Measurements from ENCODE around the gene GALNT2.

GALNT2 gene

DNA sequence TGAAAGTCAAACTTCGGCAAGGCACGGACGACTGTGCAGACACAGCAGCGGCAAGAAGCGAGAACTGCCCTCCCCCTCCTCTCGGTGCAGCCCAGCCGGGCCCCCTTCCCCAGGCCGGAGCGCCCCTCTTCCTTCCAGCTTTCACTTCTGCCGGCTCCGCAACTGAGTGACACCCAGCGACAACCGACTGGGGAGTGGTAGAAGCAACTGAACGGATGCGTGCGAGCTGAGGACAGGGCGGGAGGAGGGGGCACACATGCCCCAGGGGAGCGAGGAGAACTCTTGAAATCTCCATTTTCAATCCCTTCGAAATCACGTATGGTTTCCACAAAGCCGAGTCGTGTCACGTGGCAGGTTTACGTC is 212.5 kb downstream of the GALNT2 start:
- TF ChIP-seq, protein P1, sequence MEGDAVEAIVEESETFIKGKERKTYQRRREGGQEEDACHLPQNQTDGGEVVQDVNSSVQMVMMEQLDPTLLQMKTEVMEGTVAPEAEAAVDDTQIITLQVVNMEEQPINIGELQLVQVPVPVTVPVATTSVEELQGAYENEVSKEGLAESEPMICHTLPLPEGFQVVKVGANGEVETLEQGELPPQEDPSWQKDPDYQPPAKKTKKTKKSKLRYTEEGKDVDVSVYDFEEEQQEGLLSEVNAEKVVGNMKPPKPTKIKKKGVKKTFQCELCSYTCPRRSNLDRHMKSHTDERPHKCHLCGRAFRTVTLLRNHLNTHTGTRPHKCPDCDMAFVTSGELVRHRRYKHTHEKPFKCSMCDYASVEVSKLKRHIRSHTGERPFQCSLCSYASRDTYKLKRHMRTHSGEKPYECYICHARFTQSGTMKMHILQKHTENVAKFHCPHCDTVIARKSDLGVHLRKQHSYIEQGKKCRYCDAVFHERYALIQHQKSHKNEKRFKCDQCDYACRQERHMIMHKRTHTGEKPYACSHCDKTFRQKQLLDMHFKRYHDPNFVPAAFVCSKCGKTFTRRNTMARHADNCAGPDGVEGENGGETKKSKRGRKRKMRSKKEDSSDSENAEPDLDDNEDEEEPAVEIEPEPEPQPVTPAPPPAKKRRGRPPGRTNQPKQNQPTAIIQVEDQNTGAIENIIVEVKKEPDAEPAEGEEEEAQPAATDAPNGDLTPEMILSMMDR (IDR thresholded peaks at IDR 0.05; ENCODE audit: extremely low read depth, insufficient read depth, missing control alignments), result no peak
- in situ Hi-C loops (cut with MboI; ENCODE audit: low pct_unique_long_range_greater_than_20kb, low sequenced_read_pairs, unreplicated experiment), result no loop called here
- DNase-seq (ENCODE audit: low spot score), result no peak

GRCh38 chr1:230280054-230280795 is 213.2 kb downstream of the GALNT2 start:
- TF ChIP-seq, protein P1 (IDR thresholded peaks at IDR 0.05; ENCODE audit: extremely low read depth, insufficient read depth, missing control alignments), result no peak
- in situ Hi-C loops (cut with MboI; ENCODE audit: low pct_unique_long_range_greater_than_20kb, low sequenced_read_pairs, unreplicated experiment), result no loop called here
- no peak for DNase-seq (ENCODE audit: low spot score)

DNA sequence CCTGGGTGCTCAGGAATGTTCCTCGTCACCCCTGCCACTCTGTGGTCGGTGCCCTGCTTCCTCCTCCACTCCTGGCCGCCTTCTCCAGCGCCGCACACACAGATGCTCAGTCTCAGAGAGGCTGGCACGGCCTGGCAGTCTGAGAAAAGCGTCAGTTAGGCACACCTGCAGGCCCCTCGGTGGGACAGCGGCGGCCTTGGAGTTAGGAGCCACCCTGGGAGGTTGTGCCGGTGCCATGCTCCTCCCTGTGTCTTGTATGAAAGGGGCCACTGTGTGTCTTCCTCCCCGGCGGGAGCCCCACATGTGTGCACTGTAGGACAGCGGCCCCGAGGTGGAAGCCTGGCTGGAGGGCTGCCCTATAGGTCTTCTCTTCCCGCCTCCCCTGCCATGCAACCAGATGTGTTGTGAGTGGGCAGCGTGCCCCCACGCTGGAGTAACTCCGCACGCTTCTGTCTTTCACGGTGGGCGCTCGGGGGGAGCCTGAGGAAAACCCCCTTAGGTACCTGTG is 213.9 kb downstream of the GALNT2 start:
- TF ChIP-seq, protein P1 (IDR thresholded peaks at IDR 0.05; ENCODE audit: extremely low read depth, insufficient read depth, missing control alignments), result no peak
- in situ Hi-C loops (cut with MboI; ENCODE audit: low pct_unique_long_range_greater_than_20kb, low sequenced_read_pairs, unreplicated experiment), result no loop called here
- no peak for DNase-seq (ENCODE audit: low spot score)

DNA sequence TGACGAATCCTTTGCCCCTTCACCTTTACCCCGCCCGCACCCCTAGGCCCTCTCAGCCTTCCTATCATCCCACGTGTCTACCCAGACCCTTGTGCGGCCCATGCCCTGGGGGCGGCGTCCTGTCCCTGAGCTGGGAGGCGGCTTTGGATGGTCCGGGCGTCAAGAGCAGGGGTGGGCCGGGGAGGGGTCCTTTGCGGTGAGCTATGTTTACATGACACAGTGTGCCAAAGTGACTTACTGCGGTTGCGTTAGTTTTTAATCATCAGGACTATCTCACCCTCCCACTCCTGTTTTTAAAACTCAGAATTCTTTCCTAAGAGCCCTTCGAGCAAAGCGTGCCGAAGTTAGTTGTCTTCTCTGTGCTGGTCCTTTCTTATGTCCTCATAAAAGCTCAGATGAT is 214.5 kb downstream of the GALNT2 start:
- in situ Hi-C loops (cut with MboI; ENCODE audit: low pct_unique_long_range_greater_than_20kb, low sequenced_read_pairs, unreplicated experiment), result no loop called here
- no peak for DNase-seq (ENCODE audit: low spot score)
- TF ChIP-seq, protein P1 (IDR thresholded peaks at IDR 0.05; ENCODE audit: extremely low read depth, insufficient read depth, missing control alignments), result no peak

- no peak for DNase-seq (ENCODE audit: low spot score)
- in situ Hi-C loops (cut with MboI; ENCODE audit: low pct_unique_long_range_greater_than_20kb, low sequenced_read_pairs, unreplicated experiment), result no loop called here
- TF ChIP-seq, protein P1 (IDR thresholded peaks at IDR 0.05; ENCODE audit: extremely low read depth, insufficient read depth, missing control alignments), result no peak
These were observed 215.1 kb downstream of the GALNT2 start for GRCh38 chr1:230282157-230282556.

- DNase-seq (ENCODE audit: low spot score), result no peak
- in situ Hi-C loops (cut with MboI; ENCODE audit: low pct_unique_long_range_greater_than_20kb, low sequenced_read_pairs, unreplicated experiment), result no loop called here
- TF ChIP-seq, protein P1 (IDR thresholded peaks at IDR 0.05; ENCODE audit: extremely low read depth, insufficient read depth, missing control alignments), result no peak
These were observed 216.6 kb downstream of the GALNT2 start for GRCh38 chr1:230283678-230284077.
